Measurements from ENCODE around the gene SLC5A10.

DNA sequence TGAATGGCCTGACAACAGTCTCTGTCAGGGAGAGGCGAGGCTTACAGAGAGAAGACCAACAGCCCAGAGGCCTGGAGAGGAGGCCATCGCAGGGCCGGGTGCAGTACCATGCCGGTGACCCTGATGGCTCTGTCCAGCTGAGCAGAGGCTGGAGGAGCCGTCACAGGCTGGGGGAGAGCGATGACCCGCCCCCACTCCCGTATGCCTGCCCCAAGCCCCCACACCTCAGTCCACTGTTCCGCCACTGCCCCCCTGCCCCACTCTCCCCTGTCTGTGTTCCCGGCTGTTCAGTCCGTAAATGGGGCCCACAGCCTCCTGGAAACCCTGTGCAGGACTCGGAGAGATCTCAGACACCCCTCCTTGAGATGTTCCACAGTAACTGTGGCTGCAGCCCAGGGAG, 65.4 kb downstream of the SLC5A10 start:
- TF ChIP-seq, protein P1, sequence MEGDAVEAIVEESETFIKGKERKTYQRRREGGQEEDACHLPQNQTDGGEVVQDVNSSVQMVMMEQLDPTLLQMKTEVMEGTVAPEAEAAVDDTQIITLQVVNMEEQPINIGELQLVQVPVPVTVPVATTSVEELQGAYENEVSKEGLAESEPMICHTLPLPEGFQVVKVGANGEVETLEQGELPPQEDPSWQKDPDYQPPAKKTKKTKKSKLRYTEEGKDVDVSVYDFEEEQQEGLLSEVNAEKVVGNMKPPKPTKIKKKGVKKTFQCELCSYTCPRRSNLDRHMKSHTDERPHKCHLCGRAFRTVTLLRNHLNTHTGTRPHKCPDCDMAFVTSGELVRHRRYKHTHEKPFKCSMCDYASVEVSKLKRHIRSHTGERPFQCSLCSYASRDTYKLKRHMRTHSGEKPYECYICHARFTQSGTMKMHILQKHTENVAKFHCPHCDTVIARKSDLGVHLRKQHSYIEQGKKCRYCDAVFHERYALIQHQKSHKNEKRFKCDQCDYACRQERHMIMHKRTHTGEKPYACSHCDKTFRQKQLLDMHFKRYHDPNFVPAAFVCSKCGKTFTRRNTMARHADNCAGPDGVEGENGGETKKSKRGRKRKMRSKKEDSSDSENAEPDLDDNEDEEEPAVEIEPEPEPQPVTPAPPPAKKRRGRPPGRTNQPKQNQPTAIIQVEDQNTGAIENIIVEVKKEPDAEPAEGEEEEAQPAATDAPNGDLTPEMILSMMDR (optimal IDR thresholded peaks at IDR 0.05 in 1 of 3, IDR thresholded peaks at IDR 0.05 in 1 of 3, conservative IDR thresholded peaks at IDR 0.05 in 1 of 3; ENCODE audit: extremely low read depth in 1 of 3, insufficient read depth in 2 of 3, low read length in 3 of 3): no peak
- TF ChIP-seq EZH2 (IDR thresholded peaks at IDR 0.05; ENCODE audit: low read length): no peak

Measured in keratinocyte (primary cell).